HCT116 (cell line): ENCODE results near the gene ZCCHC24.

ENCODE experiments used
- CEBPB ChIP-seq: IDR thresholded peaks from 2 replicates; pipeline ENCODE4 v1.6.1; 2012; ENCODE audit warnings: low read depth
- CTCF ChIP-seq, 3 experiments: fragments of 200-600 bp in 1 of 3; sonication (generic) in 1 of 3; IDR thresholded peaks in 2 of 3; conservative IDR thresholded peaks in 1 of 3; 2 replicates each; pipeline ENCODE4 v1.5.1; 2012 to 2017; ENCODE audit warnings: low read depth in 2 of 3, low read length in 2 of 3, antibody characterized with exemption in 1 of 3, borderline replicate concordance in 1 of 3, control low read depth in 1 of 3, mild to moderate bottlenecking in 1 of 3, mixed read lengths in 1 of 3, mixed run types in 1 of 3, moderate library complexity in 1 of 3; ENCODE audit not compliant: insufficient read depth in 1 of 3
- POLR2A ChIP-seq: IDR thresholded peaks from 2 replicates; pipeline ENCODE4 v1.7.0; 2011; ENCODE audit warnings: borderline replicate concordance; ENCODE audit not compliant: insufficient read depth, insufficient read length; ENCODE audit errors: extremely low read depth
- POLR2AphosphoS5 ChIP-seq: IDR thresholded peaks from 2 replicates; pipeline ENCODE4 v1.6.1; 2011; ENCODE audit warnings: mild to moderate bottlenecking, low read depth, low read length, moderate library complexity
- SIN3A ChIP-seq: IDR thresholded peaks from 2 replicates; pipeline ENCODE4 v1.6.1; 2012; ENCODE audit warnings: low read depth
- ZBTB33 ChIP-seq: IDR thresholded peaks from 2 replicates; pipeline ENCODE4 v1.6.1; 2011; ENCODE audit warnings: mild to moderate bottlenecking, low read length, moderate library complexity; ENCODE audit not compliant: insufficient replicate concordance; ENCODE audit errors: extremely low read depth

GRCh38 chr10:79427965-79428364 lies 17.5 kb downstream of the ZCCHC24 start:
- no peak for TF ChIP-seq CEBPB
- no peak for TF ChIP-seq POLR2AphosphoS5
- TF ChIP-seq POLR2A = no peak
- TF ChIP-seq SIN3A = no peak
- no peak for TF ChIP-seq ZBTB33
- TF ChIP-seq CTCF (IDR thresholded peaks at IDR 0.05 in 2 of 3, conservative IDR thresholded peaks at IDR 0.05 in 1 of 3; ENCODE audit: borderline replicate concordance in 1 of 3, insufficient read depth in 1 of 3, low read depth in 2 of 3, low read length in 2 of 3) = no peak
